ENCODE data around the gene EMP3.
"Not testable (repeated sequence)": the region's sequence is repeated elsewhere in the genome, so short reads cannot be mapped to it uniquely, and the experiment has no call there.

EMP3 gene

DNA sequence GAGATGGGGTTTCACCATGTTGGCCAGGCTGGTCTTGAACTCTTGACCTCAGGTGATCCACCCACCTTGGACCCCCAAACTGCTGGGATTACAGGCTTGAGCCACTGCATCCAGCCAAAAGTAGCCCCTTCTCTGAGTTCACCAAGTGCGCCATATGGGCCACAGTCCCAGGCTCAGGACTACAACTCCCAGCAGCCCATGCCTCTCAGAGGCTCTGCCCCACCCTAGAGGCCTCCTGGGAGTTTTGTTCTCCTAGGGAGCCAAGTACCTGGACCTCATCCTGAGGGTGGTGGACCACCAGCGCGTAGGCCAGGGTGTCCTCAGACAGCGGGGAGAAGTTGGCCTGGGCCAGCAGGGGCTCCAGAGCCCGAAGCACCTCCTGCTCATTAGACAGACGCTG is 19.5 kb downstream of the EMP3 start:
- in situ Hi-C loops (cut with MboI; ENCODE audit: low sequenced_read_pairs) = no loop called here

DNA sequence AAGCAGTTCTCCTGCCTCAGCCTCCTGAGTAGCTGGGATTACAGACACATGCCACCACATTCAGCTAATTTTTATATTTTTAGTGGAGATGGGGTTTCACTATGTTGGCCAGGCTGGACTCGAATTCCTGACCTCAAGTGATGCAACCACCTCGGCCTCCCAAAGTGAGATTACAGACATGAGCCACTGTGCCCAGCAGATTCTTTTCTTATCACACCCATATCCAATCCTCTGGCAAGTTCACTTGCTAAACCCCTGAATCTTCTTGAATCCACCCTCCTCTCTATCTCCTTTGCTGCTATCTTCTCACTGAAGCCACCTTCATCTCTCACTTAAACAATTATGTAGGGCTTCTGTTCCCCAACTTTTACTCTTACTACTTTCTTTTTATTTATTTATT is 20.8 kb downstream of the EMP3 start:
- in situ Hi-C loops (cut with MboI; ENCODE audit: low sequenced_read_pairs) = no loop called here

DNA sequence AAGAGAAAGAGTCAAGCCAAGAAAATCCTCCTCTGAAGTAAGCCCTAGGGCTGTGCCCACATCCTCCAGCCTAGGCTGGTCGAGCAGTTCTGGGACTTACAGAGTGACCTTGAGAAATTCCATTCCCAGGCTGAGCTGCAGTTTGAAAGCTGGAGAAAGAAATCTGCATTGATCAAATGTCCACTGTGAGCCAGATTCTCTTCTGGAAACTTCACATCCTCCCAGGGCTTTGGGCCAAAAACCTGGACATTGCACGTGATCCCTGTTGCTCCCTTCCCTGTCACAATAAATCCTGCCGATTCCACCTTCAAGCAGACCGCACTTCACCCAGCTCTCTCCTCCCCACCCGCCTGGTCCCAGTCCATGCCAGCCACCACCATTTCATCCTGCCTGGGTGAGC is 22.7 kb downstream of the EMP3 start:
- in situ Hi-C loops (cut with MboI; ENCODE audit: low sequenced_read_pairs) = no loop called here

DNA sequence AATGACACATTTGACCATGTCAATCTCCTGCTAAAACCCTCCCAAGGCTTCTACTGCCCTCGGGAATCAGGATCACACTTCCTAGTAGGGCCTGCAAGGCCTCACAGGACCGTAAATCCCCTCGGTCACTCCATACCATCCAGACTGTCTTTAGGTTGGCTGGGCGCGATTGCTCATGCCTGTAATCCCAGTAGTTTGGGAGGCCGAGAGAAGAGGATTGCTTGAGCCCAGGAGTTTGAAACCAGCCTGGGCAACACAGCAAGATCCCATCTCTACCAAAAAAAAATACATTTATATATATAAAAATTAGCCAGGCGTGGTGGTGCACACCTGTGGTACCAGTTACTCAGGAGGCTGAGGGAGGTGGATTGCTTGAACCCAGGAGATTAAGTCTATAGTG is 23.4 kb downstream of the EMP3 start:
- in situ Hi-C loops (cut with MboI; ENCODE audit: low sequenced_read_pairs) = no loop called here

DNA sequence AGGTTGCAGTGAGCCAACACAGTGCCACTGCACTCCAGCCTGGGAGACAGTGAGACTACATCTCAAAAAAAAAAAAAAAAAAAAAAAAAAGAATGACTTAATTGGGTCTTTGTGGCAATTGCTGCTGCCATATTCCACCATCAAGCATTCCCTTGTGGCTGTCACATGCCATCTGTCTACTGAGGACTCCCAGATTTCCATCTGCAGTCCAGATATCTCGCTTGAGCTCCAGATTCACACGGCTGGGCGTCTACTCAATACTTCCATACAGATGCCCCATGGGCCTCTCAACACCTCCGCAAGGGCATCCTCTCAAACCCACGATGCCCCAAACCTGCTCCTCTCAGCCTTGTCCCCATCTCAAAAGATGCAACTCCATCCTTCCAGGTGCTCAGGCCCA is 25.5 kb downstream of the EMP3 start:
- in situ Hi-C loops (cut with MboI; ENCODE audit: low sequenced_read_pairs) = no loop called here

DNA sequence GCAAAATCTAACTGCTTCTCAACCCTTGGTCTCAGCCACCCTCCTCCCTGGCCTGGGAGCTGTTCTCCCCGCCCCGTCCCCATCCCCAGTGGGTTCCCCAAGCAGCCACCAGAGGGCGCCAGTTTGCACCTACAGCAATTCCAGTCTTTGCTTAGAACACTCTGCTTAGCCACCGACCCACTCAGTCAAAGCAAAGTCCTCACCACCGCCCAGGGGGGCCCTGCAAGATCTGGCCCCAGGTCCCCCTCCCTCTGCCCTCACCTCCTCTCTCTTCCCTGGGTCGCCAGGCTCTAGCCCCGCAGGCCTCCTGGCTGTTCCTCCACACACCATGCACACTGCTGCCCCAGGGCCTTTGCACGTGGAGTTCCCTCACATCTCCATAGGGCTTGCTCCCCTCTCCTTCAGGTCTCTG is 26.0 kb downstream of the EMP3 start:
- in situ Hi-C loops (cut with MboI; ENCODE audit: low sequenced_read_pairs) = no loop called here

DNA sequence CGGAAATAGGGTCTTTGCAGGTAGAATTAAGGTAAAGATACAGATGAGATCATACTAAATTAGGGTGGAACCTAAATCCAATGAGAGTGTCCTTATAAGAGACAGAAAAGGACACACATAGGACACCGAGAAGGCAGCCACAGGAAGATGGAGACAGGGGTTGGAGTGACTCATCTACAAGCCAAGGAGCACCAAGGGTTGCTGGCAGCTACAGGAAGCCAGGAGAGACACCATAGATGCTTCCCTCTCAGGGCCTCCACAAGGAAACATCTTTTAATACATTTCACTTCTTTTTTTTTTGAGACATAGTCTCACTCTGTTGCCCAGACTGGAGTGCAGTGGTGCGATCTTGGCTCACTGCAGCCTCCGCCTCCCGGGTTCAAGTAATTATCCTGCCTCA is 28.3 kb downstream of the EMP3 start:
- in situ Hi-C loops (cut with MboI; ENCODE audit: low sequenced_read_pairs) = no loop called here

DNA sequence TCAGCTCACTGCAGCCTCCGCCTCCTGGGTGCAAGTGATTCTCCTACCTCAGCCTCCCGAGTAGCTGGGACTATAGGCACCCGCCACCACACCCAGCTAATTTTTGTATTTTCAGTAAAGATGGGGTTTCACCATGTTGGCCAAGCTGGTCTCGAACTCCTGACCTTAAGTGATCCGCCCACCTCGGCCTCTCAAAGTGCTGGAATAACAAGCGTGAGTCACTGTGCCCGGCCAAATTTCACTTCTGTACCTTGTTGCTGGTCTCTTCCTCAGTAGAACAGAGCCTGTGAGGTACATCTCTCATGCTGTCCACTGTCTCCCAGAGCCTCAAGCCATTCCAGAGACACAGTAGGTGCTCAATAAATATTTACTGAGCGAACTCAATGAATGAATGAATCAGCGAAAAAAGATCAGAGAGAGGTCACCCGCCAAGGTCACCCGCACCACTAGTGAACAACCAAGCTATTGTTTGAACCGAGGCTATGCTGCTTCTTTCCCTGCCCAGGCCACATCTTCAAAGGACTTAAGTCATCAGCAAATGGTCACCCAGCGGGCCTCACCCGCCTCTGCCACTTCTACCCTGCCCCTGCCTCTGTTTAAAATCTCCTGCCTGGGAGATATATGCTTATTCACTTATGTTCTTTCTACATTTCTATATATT is 29.1 kb downstream of the EMP3 start:
- in situ Hi-C loops (cut with MboI; ENCODE audit: low sequenced_read_pairs) = no loop called here

DNA sequence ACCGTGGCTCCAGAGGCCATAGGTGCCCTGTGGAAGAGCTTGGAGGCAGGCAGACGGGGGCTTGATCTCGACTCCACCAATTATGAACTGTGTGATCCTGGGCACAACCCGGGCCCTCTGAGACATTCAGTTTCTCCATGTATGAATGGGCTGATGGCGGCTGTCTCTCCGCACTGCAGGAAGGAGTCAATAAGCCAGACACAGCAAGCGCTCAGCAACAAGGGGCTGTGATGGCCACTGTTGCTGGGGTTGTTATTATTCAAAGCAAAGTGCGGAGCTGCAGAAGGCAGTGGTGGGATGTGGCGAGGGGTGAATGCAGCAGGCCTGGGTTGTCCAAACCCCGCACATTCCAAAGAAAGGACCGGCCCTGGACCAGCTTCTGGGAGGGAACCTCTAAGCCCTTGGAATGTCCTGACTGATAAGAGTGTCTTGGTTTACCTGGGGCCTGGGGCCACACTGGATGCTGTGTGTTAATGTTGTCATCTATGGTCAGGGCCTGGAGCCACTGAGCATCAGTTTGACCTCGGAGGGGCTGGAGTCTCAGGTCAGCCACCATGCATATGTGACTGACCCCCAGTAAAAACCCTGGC is 30.1 kb downstream of the EMP3 start:
- in situ Hi-C loops (cut with MboI; ENCODE audit: low sequenced_read_pairs) = no loop called here

DNA sequence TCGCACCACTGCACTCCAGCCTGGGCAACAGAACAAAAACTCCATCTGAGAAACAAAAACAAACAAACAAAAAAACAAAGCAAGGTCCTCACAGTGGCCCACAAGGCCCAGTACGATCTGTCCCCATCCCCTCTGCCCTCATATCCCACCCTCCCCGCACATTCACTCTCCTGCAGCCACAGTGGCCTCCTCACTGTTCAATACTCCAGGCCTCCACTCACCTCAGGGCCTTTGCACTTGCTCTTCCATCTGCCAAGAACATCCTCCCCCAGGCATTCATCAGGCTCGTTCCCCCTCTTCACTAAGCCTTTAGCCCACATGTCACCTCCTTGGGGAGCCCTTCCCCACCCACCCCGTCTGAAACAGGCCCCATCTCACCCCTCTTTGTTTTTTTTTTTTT is 33.8 kb downstream of the EMP3 start:
- in situ Hi-C loops (cut with MboI; ENCODE audit: low sequenced_read_pairs) = no loop called here

DNA sequence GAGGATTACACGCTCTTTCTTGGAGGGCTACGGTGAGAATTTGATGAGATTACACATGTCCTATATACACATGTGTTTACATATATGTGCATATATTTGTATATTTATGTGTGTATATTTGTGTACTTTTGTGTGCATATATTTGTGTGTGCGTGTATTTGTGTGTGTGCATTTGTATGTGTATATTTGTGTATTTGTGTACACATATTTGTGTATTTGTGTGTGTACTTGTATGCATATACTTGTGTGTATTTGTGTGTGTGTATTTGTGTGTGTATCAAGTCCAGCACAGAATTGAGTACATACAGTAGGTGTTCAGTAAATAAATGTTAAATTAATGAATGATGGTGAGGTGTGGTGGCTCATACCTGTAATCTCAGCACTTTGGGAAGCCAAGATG is 36.6 kb downstream of the EMP3 start:
- in situ Hi-C loops (cut with MboI; ENCODE audit: low sequenced_read_pairs) = no loop called here

DNA sequence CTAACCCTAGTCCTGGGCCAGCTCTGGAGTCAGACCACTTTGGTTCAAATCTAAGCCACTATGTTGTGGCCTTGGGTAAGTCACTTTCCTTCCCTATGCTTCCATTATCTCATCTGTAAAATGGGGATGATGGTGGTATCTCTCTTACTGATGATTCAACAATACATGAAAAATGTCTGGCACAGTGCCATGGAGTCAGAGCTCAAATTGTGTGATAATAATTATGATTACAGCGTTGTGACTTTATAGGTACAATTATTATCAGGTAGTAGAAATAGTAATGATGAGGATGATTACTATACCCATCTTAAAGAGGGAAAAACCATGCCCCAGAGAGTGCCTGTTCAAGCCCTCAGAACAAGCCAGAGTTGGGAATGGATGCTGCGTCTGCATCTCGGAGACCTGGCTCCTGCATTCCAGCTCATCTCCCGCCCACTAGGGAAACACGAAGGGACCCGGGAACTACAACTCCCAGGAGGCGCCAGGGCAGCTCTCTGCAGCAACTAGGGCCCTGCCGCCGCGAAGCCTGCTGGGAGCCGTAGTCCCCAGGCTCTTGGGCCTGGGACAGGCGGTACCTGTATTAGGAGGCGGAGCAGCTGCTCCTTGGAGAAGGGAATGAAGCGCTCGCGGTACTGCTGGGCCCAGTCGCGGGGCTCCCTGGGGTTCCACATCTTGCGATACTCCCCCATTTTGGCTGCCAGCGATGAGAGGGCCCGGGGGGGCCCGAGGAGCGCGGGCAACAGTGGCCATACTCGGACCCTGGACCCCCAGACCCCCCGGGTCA is 37.6 kb downstream of the EMP3 start:
- in situ Hi-C loops (cut with MboI; ENCODE audit: low sequenced_read_pairs) = no loop called here

DNA sequence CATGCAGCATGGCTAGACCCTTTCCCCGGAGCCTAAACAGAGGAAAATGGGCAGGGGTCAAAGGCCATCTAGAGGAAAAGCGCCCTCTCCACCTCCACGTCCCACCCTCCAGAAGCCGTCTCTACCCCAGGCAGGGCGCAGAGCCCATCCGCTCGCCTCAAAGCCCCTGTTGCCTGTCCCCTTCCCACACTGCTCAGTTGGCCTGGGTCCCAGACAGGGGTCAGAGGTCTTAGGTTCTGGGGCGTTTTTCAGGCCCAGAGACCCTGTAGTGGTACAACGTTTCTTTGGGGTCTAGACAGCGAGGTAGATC is 38.1 kb downstream of the EMP3 start:
- in situ Hi-C loops (cut with MboI; ENCODE audit: low sequenced_read_pairs) = no loop called here

DNA sequence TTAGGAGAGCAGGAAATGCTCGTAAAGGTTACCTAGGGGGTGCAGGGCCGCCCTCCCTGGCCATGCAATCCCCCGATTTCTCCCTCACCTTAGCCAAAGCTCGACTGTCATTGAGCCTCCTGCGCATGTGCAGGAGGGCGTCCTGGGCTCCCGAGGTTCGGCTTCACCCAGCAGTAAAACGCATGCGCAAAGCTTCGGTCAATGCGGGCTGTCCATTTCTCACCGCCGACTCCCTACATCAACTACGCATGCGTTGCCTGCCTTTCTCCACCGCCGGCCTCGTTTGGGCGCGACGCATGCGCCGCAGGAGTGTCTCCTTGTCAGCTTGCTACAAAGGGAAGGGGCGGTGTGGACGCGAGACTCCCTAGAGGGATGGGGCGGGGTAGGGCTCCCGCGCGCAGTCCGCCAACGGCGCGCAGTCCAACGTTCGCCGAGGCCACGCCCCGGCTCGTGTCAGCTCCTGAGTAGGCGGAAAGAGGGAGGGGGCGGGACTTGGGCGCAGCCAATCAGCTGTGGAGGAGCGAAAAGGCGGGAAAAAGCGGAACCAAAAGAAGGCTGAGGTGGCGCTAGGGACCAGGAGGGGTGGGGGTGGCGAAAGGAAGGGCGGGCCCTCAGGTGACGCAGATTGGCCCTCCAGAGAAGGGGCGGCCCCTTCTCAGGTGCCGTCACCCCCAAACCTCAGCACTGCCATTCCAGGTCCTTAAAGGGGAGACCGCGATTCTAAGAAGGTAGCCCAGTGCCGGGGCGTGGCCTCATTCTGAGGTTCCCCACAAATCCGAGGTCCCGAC is 38.7 kb downstream of the EMP3 start, which contains the start of the genes SYNGR4 and TMEM143:
Gene SYNGR4 (plus strand): TSS at position 558 of the 788 bp plus-strand sequence. CDS start 1,476 bp downstream, outside the sequence.
Gene TMEM143 (minus strand): TSS at position 131 of the 788 bp plus-strand sequence. CDS start 20 bp downstream, at position 111.
- in situ Hi-C loops (cut with MboI; ENCODE audit: low sequenced_read_pairs) = no loop called here

DNA sequence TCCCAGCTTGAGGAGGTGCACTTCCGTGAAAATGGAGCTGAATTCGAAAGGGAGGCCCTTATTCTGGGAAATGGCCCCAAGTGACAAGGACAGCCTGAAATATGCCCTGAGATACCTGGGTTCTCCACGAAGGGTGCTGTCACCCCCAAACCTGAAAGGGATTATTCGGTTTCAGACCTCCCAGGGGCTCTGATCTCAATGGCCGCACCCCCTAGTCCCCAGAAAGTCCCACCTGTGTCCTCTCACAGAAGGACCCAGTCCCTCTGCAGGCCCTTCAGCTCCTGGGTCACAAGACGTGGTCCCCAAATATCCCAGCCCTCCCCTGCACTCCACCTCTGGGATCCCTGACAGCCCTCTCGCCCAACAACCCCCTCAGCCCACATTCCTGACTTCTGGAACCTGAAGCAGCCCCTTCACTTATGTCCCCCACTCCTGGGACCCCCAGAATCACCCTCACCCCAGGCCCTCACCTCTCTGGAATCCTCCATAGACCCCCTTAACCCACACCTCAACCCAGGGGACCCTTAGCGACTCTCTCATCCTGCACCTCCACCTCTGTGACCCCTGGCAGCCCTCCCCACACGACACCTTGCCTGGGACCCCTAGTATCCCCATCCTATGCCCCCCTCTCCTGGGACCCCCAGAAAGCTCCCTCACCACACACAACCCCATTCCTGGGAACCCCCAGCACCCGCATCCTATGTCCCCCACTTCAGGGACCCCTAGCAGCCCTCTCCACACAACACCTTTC is 39.4 kb downstream of the EMP3 start:
- in situ Hi-C loops (cut with MboI; ENCODE audit: low sequenced_read_pairs) = no loop called here

DNA sequence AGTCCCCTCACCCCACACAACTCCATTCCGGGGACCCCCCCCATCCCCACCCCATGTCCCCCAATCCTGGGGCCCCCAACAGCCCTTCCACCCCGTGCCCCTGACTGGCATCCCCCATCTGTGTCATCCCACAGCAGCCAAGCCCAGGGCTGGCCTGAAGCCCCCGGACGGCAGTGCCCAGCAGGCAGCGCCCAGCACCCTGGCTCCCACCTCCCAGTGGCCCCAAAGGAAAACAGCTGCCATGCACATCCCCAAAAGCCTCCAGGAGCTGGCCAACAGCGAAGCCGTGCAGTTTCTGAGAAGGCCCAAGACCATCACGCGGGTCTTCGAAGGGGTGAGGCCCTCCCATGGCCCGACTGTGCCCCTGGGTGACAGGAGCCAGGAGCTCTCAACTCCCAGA is 40.2 kb downstream of the EMP3 start:
- in situ Hi-C loops (cut with MboI; ENCODE audit: low sequenced_read_pairs) = no loop called here

DNA sequence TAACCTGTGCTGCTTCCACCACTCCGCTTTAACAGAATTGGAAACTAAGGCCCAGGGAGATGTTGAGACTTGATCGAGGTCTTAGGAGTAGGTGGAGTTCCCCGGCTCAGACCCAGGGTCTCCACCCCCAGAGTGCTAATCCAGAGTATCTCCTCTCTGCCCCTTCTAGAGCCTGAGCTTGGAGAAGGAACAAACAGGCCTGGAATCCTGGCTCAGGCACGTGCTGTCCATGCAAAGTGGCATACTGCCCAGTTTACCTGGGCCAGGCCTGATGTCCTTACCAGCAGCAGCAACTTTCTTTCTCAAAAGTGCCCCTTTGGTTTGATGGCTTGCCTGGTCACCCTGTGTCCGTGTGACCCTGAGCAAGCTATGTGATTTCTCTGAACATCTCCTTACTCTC is 42.5 kb downstream of the EMP3 start:
- in situ Hi-C loops (cut with MboI; ENCODE audit: low sequenced_read_pairs) = no loop called here

DNA sequence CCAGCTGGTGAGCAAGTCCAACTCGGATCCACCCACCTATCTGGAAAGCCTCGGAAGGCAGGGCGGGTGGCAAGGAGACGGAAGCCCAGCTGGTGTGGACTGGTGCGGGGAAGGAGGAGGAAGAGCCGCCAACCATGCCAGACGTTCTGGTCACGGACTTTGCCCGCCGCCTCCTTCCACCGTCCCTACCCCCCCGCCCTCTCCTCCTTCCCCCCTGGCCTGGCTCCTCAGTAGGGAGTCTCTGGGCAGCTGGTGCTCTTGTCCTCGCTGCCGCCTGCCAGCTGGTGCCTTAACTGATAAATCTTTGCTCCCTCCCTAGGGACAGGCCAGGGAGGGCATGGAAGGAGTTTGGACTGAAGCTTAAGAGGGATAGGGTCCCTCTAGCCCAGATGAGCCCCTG is 43.6 kb downstream of the EMP3 start:
- in situ Hi-C loops (cut with MboI; ENCODE audit: low sequenced_read_pairs) = no loop called here

DNA sequence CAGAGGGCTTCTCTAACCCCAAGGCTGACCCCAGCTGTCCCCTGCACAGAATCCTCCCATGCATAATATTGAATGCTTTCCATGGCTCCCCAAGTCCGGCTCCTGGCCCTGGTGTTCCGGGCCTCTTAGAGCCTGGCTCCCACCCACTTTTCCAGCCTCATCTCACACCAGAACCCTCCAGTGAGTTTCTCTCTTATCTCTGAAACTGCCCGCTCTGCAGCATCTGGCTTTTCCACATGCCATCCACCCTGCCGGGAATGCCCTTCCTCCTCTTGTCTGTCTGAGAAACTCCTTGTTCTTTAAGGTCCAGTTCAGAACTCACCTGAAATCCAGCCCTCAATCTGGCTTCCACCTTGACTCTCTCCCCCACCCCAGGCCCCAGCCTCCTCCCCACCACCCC is 45.6 kb downstream of the EMP3 start:
- in situ Hi-C loops (cut with MboI; ENCODE audit: low sequenced_read_pairs) = no loop called here

DNA sequence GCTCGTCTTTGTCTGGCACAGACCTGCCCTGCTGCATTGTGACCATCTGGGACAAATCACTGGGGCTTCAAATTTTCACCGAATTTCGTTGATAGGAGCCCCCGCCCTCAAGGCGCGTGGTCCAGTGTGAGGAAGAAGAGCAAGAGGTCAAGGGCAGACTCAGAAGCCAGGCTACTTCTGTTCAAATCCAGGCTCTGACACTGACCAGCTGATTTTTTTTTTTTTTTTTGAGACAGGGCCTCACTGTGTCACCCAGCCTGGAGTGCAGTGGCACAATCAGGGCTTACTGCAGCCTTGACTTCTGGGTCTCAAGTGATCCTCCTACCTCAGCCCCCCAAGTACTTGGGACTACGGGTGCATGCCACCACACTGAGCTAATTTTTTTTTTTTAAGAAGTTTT is 46.0 kb downstream of the EMP3 start:
- in situ Hi-C loops (cut with MboI; ENCODE audit: low sequenced_read_pairs) = no loop called here

DNA sequence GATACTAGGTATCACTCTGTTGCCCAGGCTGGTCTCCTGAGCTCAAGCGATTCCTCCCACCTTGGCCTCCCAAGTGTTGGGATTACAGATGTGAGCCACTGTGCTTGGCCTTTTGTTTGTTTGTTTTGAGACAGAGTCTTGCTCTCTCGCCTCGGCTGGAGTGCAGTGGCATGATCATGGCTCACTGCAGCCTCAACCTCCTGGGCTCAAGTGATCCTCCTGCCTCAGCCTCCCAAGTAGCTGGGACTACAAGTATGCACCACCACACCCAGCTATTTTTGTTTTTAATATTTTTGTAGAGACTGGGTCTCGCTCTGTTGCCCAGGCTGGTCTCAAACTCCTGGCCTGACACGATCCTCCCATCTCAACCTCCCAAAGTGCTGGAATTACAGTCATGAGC is 46.4 kb downstream of the EMP3 start:
- in situ Hi-C loops (cut with MboI; ENCODE audit: low sequenced_read_pairs) = not testable (repeated sequence)

All from hTERT RPE-1 (cell line).